LHCN-M2 (cell line): Measurements from ENCODE around the gene WDR5. TPM values are rescaled to one million over a fixed set of nuclear protein-coding genes. Genes with fewer than 3 reads are reported as not detected.
A peak's percentile ranks its signal among the peaks of the same experiment; 100 is the strongest.

ENCODE experiments used
- DNase-seq: peaks from one replicate; pipeline ENCODE4 v3.0.0-alpha.2; 2012; ENCODE audit warnings: low read depth
- total RNA-seq: library from RNA; depleted of rRNA; stranded (reverse); fragments of >200 nt; gene quantifications from 2 replicates; pipeline ENCODE4 v1.2.3, GENCODE V29; 2014

The WDR5 gene
- total RNA-seq, 1 experiment from 2014 or later = 38.6 TPM

GRCh38 chr9:134187891-134188385, 52.1 kb downstream of the WDR5 start:
- no peak for DNase-seq

DNA sequence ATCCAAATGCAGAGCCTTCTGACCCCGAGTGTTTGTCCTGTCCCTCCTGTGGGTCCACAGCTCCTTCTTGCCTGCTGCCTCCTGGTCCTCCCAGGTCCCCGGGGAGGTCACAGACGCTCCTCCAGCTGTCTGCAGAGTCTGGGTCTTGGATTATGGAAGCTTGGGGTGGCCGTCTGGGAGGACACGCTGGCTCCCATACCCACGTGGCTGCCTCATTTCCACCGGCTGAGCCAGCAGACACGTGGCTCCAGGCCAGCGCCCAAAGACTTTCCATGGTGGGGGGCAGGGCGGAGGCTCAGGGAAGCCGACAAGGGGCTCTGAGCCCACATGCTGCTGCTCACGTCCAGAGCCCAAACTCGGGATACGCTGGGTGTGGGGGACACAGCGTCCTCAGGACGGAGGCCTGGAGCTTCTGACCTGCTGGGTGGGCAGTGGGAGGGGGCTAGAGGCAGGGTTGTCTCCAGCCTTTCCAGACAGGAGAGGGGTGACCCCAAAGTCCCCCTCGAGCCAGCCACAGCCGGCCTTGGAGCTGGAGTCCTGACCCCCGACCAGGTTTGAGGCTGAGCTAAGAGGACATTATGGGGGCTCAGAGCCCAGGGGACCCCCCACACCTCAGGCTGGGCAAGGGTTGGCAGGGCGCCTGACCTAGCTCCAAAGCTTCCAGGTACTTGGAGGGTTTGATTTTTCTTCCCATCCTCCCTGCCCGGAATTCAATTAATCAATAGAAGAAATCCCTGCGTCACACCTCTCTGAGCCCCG, 52.7 kb downstream of the WDR5 start:
- DNase-seq = no peak

- DNase-seq = no peak
These were observed 53.2 kb downstream of the WDR5 start for GRCh38 chr9:134189145-134189469.

DNA sequence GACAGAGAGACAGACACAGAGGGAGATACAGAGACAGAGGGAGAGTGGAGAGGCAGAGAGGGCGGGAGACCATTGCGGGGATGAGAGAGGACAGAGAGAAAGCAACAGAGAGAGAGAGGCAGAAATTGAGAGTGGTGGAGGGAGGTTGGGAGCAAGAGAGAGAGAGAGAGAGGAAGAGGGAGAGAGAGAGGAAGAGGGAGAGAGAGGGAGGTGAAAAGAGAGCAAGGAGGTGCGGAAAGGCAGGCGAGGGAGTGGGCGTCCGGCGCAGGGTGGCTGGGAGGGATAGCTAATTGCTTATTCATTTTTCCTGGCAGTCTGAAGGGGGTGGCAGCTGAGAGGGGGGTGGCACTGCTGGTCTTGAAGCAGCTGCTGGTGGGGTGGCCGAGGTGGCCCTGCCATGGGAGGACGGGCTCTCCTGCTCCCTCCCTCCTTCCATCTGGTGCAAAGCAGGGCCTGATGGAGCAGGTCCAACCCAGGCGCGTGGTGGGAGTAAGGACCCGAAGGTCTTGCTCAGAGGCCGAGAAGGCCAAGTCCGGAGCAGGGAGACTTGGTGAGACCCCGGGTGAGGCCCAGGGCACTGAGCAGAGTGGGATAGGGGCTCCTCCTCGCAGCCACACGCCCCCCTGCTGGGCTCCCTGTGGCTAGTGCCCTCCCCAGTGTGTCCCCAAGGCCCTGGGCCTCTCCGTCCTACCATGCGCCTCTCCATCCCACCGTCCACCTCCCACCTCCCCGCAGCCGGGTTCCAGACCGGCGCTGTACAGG, 53.8 kb downstream of the WDR5 start:
- no peak for DNase-seq

- DNase-seq = no peak
These were observed 54.6 kb downstream of the WDR5 start for GRCh38 chr9:134190232-134191121.

- no peak for DNase-seq
These were observed 55.8 kb downstream of the WDR5 start for GRCh38 chr9:134191455-134192209.

GRCh38 chr9:134192311-134192950, 56.5 kb downstream of the WDR5 start:
- DNase-seq = no peak

DNA sequence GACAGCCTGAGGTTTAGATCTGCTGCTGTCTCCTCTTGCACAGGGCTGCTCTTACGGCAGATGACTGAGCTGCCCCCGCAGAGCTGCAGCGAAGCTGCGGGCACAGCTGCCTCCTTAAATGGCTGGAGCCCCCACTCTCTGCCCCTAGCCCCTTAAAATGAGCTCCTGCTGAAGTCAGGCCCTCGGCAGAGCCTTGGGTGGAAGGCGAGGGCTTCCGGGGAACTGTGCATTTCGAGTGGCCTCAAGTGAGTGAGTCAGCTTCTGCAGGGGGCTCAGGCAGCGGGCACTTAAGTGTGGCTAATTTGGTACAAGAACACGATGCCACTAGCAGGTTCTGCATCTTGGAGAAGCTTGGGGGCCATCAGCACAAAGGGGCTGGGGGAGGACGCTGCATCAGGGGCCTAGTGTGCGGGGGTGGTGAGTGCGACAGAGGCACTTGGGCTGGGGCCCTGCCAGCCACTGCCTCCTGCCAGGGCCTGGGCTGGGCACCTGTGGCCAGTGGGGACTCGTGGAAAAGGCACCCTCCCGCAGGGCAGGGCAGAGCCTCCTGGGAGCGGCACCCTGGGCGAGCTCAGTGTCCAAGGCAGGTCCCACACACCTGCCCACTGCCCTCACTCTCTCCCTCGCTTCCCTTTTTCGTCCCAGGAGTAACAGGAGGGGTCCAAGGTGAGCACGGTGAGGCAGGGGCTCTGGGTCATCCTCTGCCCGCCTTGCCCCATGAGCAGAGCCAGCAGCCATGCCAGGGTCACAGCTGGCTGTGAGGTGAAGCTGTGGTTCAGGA, 57.3 kb downstream of the WDR5 start:
- DNase-seq = no peak

DNA sequence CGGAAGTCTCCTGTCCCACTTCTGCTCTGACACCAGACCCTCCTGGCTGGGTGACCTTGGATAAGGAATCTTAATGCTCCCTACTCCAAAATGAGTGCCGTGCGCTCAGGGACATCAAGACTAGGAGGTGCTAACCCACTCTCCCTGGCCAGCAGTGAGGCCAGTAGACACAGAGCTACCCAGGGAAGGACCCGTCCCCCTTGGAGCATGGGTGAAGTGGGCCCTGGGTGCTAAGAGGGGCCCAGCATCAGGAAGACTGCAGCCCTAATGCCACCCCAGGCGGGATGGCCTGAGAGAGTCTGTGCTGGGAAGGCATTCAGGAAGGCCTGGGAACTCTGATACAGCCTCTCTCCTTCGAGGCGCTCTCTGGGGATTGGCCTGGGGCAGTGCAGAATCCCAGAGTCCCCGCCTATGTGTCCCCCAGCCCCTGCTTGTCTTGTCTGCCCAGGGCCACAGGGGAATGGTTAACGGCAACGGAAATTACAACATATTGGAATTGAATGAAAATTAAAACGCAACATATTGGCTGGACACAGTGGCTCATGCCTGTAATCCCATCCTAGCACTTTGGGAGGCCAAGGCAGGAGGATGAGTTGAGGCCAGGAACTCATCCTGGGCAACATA, 58.1 kb downstream of the WDR5 start:
- DNase-seq = no peak

DNA sequence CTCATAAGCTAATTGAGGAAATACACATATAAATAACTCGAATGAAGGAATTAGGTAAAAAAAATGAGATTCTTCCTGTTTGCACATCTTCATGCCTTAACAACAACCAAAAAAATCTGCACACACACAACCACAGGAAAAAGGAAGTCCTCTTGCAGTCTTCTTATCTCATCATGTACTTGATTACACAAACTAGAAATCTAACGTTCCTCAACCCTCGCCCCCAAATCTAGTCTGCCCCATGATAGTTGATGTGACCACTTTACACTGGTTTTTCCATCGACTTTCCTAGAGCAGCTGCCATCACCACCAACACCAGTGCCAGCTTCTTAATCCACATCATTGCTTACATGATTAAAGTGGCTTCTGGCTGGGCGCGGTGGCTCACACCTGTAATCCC, 59.7 kb downstream of the WDR5 start:
- no peak for DNase-seq

GRCh38 chr9:134196911-134197310, 61.0 kb downstream of the WDR5 start:
- DNase-seq = no peak

DNA sequence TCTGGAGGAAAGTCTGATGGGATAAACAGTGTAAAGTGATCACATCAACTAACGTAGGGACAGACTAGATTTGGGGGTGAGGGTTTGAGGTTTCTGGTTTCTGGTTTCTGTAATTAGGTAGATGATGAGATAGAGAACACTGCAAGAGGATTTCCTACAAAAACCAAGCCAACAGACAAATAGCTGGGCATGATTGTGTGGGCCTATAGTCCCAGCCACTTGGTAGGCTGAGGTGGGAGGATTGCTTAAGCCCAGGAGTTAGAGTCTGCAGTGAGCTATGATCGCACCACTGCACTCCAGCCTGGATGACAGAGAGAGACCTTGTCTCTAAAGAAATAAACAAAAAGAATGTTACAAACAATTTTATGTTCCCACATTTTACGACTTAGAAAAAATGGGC, 62.9 kb downstream of the WDR5 start:
- DNase-seq = no peak

GRCh38 chr9:134200730-134201129, 64.8 kb downstream of the WDR5 start:
- no peak for DNase-seq

DNA sequence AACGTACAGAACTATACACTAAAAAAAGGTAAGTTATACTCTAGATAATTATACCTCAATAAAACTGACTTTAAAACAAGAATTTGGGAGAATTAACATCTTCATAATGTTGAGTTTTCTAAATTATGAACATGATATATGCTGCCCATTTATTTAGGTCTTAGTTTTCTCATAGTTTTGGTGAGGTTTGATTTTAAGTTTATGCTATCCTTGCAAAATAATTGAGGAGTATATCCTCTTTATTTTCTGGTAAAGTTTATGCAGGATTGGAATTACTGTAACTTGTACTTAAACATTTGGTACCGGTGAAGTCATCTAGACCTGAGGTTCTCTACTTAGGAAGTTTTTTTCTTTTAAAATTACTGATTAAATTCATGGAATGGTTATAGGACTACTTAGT, 67.3 kb downstream of the WDR5 start:
- no peak for DNase-seq

DNA sequence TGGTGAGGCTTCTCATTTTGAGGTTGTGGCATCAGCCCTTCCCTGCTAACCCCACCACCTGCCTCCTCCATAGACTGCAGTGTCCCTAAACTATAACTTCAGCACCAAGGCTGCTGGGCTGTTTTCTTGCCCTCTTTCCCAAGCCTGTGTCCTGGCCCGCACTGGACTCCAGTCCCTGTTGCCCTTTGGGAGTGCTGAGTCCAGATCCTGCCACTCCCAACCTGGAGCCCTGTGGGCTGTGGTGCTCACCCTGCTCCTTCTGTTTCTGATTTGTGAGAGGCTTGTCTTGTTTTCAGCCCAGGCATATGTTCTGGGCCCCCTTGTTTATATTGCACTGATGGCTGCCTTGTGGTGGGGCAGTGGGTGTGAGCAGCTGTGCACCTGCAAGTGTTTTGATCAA, 68.2 kb downstream of the WDR5 start:
- no peak for DNase-seq

- DNase-seq = peak; percentile 6
These were observed 69.2 kb downstream of the WDR5 start for GRCh38 chr9:134204991-134205578.

DNA sequence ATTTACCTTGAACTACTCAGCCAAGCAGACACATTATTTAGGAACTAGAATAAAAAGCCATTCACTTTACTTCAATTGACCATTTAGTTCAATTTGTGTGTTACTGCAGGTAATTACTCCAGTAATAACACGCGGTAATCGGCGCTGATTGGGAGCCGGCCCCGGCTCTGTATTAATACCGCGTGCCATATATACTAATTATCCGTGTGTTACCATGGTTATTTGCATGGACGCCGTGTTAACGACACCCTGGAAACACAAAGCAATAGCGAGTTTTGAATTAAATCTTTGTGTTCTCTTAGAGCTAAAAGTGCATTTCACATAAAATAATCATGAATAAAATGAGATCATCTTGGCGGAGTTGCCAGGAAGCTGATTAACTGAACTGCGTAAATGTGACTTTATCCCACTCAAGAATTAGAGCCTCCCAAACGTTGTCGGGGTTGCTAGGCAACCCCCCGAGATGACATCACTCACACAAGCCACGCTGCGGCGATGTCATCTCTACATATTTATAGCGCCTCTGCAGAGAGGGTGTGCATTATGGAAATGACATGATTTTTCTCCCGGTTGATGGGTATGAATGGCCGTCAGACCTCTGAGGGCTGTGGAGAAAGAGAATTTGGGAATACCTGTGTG, 69.9 kb downstream of the WDR5 start:
- peak; percentile 45 for DNase-seq
